RCC 7860 (cell line): ENCODE results near the gene TNC.

Experiments used
- DNase-seq: peaks from one replicate; pipeline ENCODE4 v3.0.0-alpha.2; 2015; ENCODE audit warnings: low spot score
- FAIRE-seq: peaks from 2 replicates; lab custom pipeline; 2012; peaks lifted over from hg19 to GRCh38; lab: Jason Lieb, UNC

TNC gene

GRCh38 chr9:114981063-114981462 is 136.9 kb downstream of the TNC start:
- DNase-seq (no peak), FAIRE-seq (no peak)

GRCh38 chr9:114973216-114973615 is 144.7 kb downstream of the TNC start:
- DNase-seq (no peak), FAIRE-seq (no peak)

- no peak for DNase-seq
- no peak for FAIRE-seq
Observed at GRCh38 chr9:114972510-114973136, 145.3 kb downstream of the TNC start.
